H9 (cell line): Measurements from ENCODE around the gene PUS10. TPM values are rescaled to one million over a fixed set of nuclear protein-coding genes. Genes with fewer than 3 reads are reported as not detected.

Experiments used
- DNase-seq: peaks from one replicate; pipeline ENCODE4 v3.0.0-alpha.2; 2017
- H2AFZ ChIP-seq: one replicate; pipeline ENCODE4 v1.6.1; 2013; ENCODE audit warnings: mild to moderate bottlenecking, low read length, control low read depth, moderate library complexity
- H2AK5ac ChIP-seq: 2 replicates; pipeline ENCODE4 v1.6.1; 2013; ENCODE audit warnings: low read length, control low read depth, mixed read lengths; ENCODE audit not compliant: insufficient read length
- H2BK120ac ChIP-seq: one replicate; pipeline ENCODE4 v1.6.1; 2013; ENCODE audit warnings: low read depth, mild to moderate bottlenecking, low read length, control low read depth, inconsistent platforms; ENCODE audit not compliant: poor library complexity, severe bottlenecking
- H2BK12ac ChIP-seq: 2 replicates; pipeline ENCODE4 v1.6.1; 2013; ENCODE audit warnings: low read length, control low read depth, mixed read lengths, low read depth; ENCODE audit not compliant: insufficient read length
- H2BK15ac ChIP-seq: 2 replicates; pipeline ENCODE4 v1.6.1; 2013; ENCODE audit warnings: low read depth, low read length, control low read depth
- H2BK20ac ChIP-seq: one replicate; pipeline ENCODE4 v1.6.1; 2013; ENCODE audit warnings: low read depth, mild to moderate bottlenecking, low read length, control low read depth, inconsistent platforms; ENCODE audit not compliant: poor library complexity, severe bottlenecking
- H2BK5ac ChIP-seq: 2 replicates; pipeline ENCODE4 v1.6.1; 2013; ENCODE audit warnings: low read length, control low read depth, mixed read lengths; ENCODE audit not compliant: insufficient read length
- H3K14ac ChIP-seq: 2 replicates; pipeline ENCODE4 v1.6.1; 2013; ENCODE audit warnings: low read length, control low read depth; ENCODE audit not compliant: insufficient read depth
- H3K18ac ChIP-seq: 2 replicates; pipeline ENCODE4 v1.6.1; 2013; ENCODE audit warnings: low read depth, mild to moderate bottlenecking, mixed read lengths, low read length, control low read depth; ENCODE audit not compliant: insufficient read length
- H3K23ac ChIP-seq: 2 replicates; pipeline ENCODE4 v1.6.1; 2013; ENCODE audit warnings: low read length, control low read depth, mixed read lengths, low read depth; ENCODE audit not compliant: insufficient read length
- H3K23me2 ChIP-seq: 2 replicates; pipeline ENCODE4 v1.6.1; 2013; ENCODE audit warnings: low read depth, mild to moderate bottlenecking, mixed read lengths, low read length, control low read depth; ENCODE audit not compliant: insufficient read length, poor library complexity, severe bottlenecking
- H3K27ac ChIP-seq: 2 replicates; pipeline ENCODE4 v1.5.1; 2013; ENCODE audit warnings: low read length, control low read depth, mixed read lengths, low read depth; ENCODE audit not compliant: insufficient read length
- H3K27me3 ChIP-seq: 2 replicates; pipeline ENCODE4 v1.6.1; 2013; ENCODE audit warnings: low read length, control low read depth, inconsistent platforms; ENCODE audit not compliant: insufficient read depth
- H3K4ac ChIP-seq: 2 replicates; pipeline ENCODE4 v1.6.1; 2013; ENCODE audit warnings: low read depth, mild to moderate bottlenecking, control low read depth, inconsistent platforms, low read length, moderate library complexity
- H3K4me1 ChIP-seq: 2 replicates; pipeline ENCODE4 v1.6.1; 2013; ENCODE audit warnings: low read length, control low read depth, inconsistent platforms; ENCODE audit not compliant: insufficient read depth
- H3K4me2 ChIP-seq: 2 replicates; pipeline ENCODE4 v1.6.1; 2013; ENCODE audit warnings: low read length, control low read depth, mixed read lengths; ENCODE audit not compliant: insufficient read length, insufficient read depth
- H3K56ac ChIP-seq: 2 replicates; pipeline ENCODE4 v1.6.1; 2013; ENCODE audit warnings: low read depth, mild to moderate bottlenecking, mixed read lengths, low read length, control low read depth; ENCODE audit not compliant: insufficient read length
- H3K79me1 ChIP-seq: 2 replicates; pipeline ENCODE4 v1.6.1; 2013; ENCODE audit warnings: low read depth, mild to moderate bottlenecking, moderate library complexity, low read length, control low read depth, inconsistent platforms; ENCODE audit not compliant: insufficient read depth, poor library complexity, severe bottlenecking
- H3K79me2 ChIP-seq: 2 replicates; pipeline ENCODE4 v1.6.1; 2013; ENCODE audit warnings: low read length, control low read depth, inconsistent platforms; ENCODE audit not compliant: insufficient read depth
- H3K9ac ChIP-seq: 2 replicates; pipeline ENCODE4 v1.6.1; 2013; ENCODE audit warnings: low read length, control low read depth, mixed read lengths; ENCODE audit not compliant: insufficient read length; ENCODE audit errors: extremely low read depth
- H3K9me3 ChIP-seq: one replicate; pipeline ENCODE4 v1.6.1; 2013; ENCODE audit warnings: low read depth, low read length, inconsistent platforms; ENCODE audit not compliant: control insufficient read depth
- H3T11ph ChIP-seq: one replicate; pipeline ENCODE4 v1.6.1; 2013; ENCODE audit warnings: mild to moderate bottlenecking, low read length, control low read depth, inconsistent platforms
- H4K20me1 ChIP-seq: one replicate; pipeline ENCODE4 v1.6.1; 2013; ENCODE audit not compliant: control insufficient read depth, insufficient read length, insufficient read depth
- H4K5ac ChIP-seq: 2 replicates; pipeline ENCODE4 v1.6.1; 2013; ENCODE audit warnings: low read depth, mild to moderate bottlenecking, mixed read lengths, low read length, control low read depth; ENCODE audit not compliant: insufficient read length
- H4K8ac ChIP-seq: replicated peaks from 2 replicates; pipeline ENCODE4 v1.6.1; 2013; ENCODE audit warnings: low read length, control low read depth, mixed read lengths, low read depth; ENCODE audit not compliant: insufficient read length
- H4K91ac ChIP-seq: 2 replicates; pipeline ENCODE4 v1.6.1; 2013; ENCODE audit warnings: low read depth, mild to moderate bottlenecking, moderate library complexity, mixed read lengths, low read length, control low read depth; ENCODE audit not compliant: insufficient read length
- H3K27ac Mint-ChIP-seq, 3 experiments: 2 replicates in 2 of 3; 3 replicates in 1 of 3; pipeline ENCODE4 v1.8.0; 2020 to 2021; ENCODE audit warnings: mixed read lengths in 3 of 3, mild to moderate bottlenecking in 1 of 3, moderate library complexity in 1 of 3
- H3K27me3 Mint-ChIP-seq: 2 replicates; pipeline ENCODE4 v1.8.0; 2021; ENCODE audit warnings: low read depth, mild to moderate bottlenecking, moderate library complexity, mixed read lengths
- H3K36me3 Mint-ChIP-seq, 3 experiments: 2 replicates in 2 of 3; 3 replicates in 1 of 3; pipeline ENCODE4 v1.8.0; 2020 to 2021; ENCODE audit warnings: low read depth in 3 of 3, mixed read lengths in 3 of 3; ENCODE audit not compliant: insufficient read depth in 1 of 3
- H3K4me1 Mint-ChIP-seq, 2 experiments: 2 replicates each; pipeline ENCODE4 v1.8.0; 2020; ENCODE audit warnings: mixed read lengths in 2 of 2
- H3K4me3 Mint-ChIP-seq, 2 experiments: 2 replicates in 1 of 2; 3 replicates in 1 of 2; pipeline ENCODE4 v1.8.0; 2020 to 2021; ENCODE audit warnings: mild to moderate bottlenecking in 2 of 2, mixed read lengths in 2 of 2, moderate library complexity in 1 of 2
- H3K9me3 Mint-ChIP-seq, 2 experiments: 2 replicates in 1 of 2; 3 replicates in 1 of 2; pipeline ENCODE4 v1.8.0; 2020; ENCODE audit warnings: mild to moderate bottlenecking in 2 of 2, mixed read lengths in 2 of 2, moderate library complexity in 1 of 2
- CTCF ChIP-seq: fragments of 200-600 bp; sonication (generic); conservative IDR thresholded peaks from 3 replicates; pipeline ENCODE4 v1.8.0; 2021; ENCODE audit warnings: antibody characterized with exemption, mild to moderate bottlenecking
- WGBS: extraction: QIAGEN DNeasy Blood & Tissue Kit; methylation state at CpG from one replicate; pipeline ENCODE4 v1.1.7; 2013; ENCODE audit warnings: missing lambda C conversion rate, low lambda C conversion rate, mixed read lengths; ENCODE audit not compliant: insufficient read length; ENCODE audit errors: extremely low coverage; 5-methylcytosine and 5-hydroxymethylcytosine counted together
- total RNA-seq: library from RNA; stranded (reverse); gene quantifications from 2 replicates; pipeline ENCODE4 v1.2.1, GENCODE V29; 2021

PUS10 gene
- total RNA-seq, 1 experiment from 2014 or later, result 2.3 TPM

GRCh38 chr2:60998628-60999545 lies 19.2 kb downstream of the PUS10 start:
- Histone ChIP-seq H2BK12ac (no peak overlapping the region), H2AFZ (no peak overlapping the region), H4K91ac (no peak overlapping the region), H3K9ac (no peak overlapping the region), H3K9me3 (no peaks in the 10 kb centered on the region), H4K5ac (no peak overlapping the region), H3K27ac (no peak overlapping the region), H3K79me2 (no peaks in the 10 kb centered on the region), H3K23me2 (no peaks in the 10 kb centered on the region), H3K14ac (no peak overlapping the region), H3K4me2 (no peak overlapping the region), H2BK15ac (no peak overlapping the region), H2BK120ac (no peak overlapping the region), H3T11ph (no peak overlapping the region), H2AK5ac (no peak overlapping the region), H3K4ac (no peak overlapping the region), H4K8ac (no peak overlapping the region), H2BK5ac (no peak overlapping the region), H4K20me1 (no peaks in the 10 kb centered on the region), H2BK20ac (no peak overlapping the region), H3K56ac (no peak overlapping the region), H3K27me3 (no peaks in the 10 kb centered on the region), H3K18ac (no peak overlapping the region), H3K4me1 (no peaks in the 10 kb centered on the region), H3K79me1 (no peaks in the 10 kb centered on the region), H3K23ac (no peak overlapping the region)
- peaks cover 0 to 4% (median 2%) of the 10 kb centered on the region in 3 experiments; a peak in 4 of 7 replicates for H3K36me3 Mint-ChIP-seq
- DNase-seq, result no peak
- no CpG with 5 or more reads among the region's 4 CpGs for WGBS
- no peaks in the 10 kb centered on the region for H3K27me3 Mint-ChIP-seq
- H3K9me3 Mint-ChIP-seq, result peaks cover 3 to 4% of the 10 kb centered on the region in 2 experiments; a peak in 3 of 5 replicates
- TF ChIP-seq CTCF, result peak; percentile 81
- no peak overlapping the region for H3K27ac Mint-ChIP-seq
- H3K4me1 Mint-ChIP-seq, result peaks cover 0 to 5% of the 10 kb centered on the region in 2 experiments; a peak in 1 of 4 replicates
- H3K4me3 Mint-ChIP-seq, result no peak overlapping the region
